Astrocyte (in vitro differentiated cells and primary cell): ENCODE measurements around the gene GFER.

Experiments used
- EZH2 ChIP-seq: IDR thresholded peaks from 2 replicates; pipeline ENCODE4 v1.6.1; 2012; ENCODE audit warnings: mild to moderate bottlenecking, low read length, inconsistent platforms; ENCODE audit not compliant: insufficient read depth
- TF ChIP-seq, protein P1 (sequence below): IDR thresholded peaks from 2 replicates; pipeline ENCODE4 v1.5.1; 2011; ENCODE audit warnings: low read depth, mild to moderate bottlenecking, inconsistent platforms, low read length, moderate library complexity; ENCODE audit not compliant: insufficient read depth

DNA sequence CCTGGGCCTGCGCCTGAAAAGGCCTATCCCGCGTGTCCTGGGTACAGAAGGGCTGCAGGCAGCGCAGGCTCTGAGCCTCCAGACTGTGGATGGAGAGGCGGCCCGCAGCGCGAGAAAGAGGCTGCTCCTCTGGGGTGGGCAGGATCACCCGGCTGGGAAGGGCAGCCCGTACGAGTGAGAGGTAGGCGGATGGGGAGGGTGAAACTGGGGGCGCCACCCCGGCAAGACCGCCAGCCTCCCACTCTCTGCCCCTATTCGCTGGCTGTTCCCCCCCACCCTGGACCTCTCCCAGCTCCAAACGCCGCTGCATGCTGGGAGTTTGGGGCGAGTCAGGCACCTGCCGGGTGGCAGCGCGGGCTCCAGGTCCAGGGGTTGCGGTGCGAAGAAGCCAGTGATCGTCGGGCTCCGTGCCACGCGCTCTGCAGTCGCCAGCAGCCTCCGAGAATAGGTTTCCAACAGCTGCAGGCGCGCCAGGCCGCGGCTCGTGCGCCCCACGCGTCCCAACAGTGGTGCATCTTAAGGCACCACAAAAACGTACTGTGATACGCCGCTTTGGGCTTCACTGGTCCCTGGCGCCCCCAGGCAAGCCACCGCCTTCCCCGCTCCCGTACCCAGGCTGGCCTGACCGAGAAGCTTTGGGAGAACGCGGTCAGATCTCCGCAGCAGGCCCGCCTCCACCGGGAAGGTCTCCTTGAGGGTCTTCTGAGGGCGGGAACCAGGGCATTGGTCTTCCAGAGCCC lies 3.8 kb upstream of the GFER start:
- peak; percentile 57 for TF ChIP-seq EZH2
- TF ChIP-seq, protein P1, sequence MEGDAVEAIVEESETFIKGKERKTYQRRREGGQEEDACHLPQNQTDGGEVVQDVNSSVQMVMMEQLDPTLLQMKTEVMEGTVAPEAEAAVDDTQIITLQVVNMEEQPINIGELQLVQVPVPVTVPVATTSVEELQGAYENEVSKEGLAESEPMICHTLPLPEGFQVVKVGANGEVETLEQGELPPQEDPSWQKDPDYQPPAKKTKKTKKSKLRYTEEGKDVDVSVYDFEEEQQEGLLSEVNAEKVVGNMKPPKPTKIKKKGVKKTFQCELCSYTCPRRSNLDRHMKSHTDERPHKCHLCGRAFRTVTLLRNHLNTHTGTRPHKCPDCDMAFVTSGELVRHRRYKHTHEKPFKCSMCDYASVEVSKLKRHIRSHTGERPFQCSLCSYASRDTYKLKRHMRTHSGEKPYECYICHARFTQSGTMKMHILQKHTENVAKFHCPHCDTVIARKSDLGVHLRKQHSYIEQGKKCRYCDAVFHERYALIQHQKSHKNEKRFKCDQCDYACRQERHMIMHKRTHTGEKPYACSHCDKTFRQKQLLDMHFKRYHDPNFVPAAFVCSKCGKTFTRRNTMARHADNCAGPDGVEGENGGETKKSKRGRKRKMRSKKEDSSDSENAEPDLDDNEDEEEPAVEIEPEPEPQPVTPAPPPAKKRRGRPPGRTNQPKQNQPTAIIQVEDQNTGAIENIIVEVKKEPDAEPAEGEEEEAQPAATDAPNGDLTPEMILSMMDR: no peak
